GM21390 (cell line): ENCODE data around the gene HNRNPF.
"Not testable (repeated sequence)": the region's sequence is repeated elsewhere in the genome, so short reads cannot be mapped to it uniquely, and the experiment has no call there.

Experiments used
- ATAC-seq: cut with Tn5 transposase; IDR thresholded peaks from one replicate; pipeline ENCODE4 v1.9.1; 2021; ENCODE audit not compliant: unreplicated experiment

The HNRNPF gene

GRCh38 chr10:43352951-43353350, 56.0 kb downstream of the HNRNPF start:
- ATAC-seq, result no peak

DNA sequence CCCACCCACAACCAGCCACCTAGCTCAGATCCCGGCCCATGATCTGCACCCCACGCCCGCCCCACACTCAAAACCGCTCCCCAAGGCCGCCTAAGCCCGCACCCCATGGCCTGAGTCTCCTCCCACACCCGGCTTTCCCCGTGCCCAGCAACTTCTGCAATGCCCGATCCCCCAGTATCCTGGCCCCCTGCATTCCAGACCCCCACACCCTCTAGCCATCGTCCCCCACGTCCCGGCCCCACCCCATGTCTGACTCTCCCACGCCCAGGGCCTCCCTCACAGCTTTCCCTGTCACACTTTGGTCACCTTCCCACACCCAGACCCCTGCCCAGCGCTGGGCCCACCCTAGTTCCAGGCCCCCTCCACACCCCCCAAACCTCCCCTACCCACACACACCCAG, 57.7 kb downstream of the HNRNPF start:
- no peak for ATAC-seq

DNA sequence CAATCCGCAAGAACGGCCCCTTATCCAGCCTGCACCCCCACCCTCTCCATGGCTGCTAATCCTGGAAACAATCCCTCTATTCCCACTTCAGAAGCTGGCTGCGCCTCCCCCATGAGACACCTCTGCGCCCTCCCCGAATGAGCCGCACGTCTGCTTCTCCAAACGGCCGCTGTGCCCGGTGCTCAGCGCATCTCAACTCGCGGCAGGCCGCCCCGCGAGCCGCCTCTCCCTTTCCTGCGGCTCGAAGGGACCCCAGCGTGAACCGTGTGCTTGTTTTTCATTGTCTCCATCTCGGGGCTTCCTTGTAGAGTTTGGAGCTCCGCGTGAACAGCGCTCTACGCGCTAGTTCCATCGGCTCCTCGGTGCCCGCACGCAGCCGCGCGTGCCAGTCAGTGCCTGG, 58.3 kb downstream of the HNRNPF start:
- ATAC-seq, result no peak

DNA sequence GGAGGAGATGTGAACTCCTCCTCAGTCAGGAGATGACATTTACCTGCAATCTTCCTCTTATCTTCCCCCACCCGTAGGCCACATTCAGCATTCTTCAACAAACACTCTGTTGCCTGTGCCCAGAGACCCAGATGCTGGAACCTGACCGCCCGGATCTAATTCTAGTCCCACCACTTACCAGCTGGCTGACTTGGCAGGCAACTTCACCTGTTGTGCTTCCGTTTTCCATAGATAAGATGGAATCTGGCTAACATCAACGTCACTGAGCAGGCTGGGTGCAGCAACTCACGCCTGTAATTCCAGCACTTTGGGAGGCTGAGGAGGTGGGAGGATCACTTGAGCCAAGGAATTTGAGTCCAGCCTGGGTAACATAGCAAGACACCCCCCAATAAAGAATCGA, 58.8 kb downstream of the HNRNPF start:
- no peak for ATAC-seq

- peak; percentile 100 for ATAC-seq
These were observed 60.3 kb downstream of the HNRNPF start for GRCh38 chr10:43348511-43349312.

DNA sequence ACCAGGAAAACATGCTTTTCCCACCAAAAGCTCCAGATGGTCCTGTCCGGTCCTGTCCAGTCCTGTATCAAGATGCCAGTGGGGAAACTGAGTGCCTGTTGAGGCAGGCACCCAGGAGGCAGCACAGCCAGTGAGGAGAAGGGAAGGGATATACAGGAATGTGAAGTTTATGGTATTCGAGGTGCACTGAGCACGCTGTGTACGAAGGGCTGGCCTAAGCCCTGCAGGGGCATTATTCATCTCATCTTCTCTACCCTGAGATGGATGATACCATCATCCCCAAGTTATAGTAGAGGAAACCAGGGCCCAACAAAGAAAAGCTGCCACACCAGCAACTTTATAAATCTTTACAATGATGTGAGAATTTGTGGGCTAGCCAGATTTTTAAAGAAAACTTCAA, 61.0 kb downstream of the HNRNPF start:
- ATAC-seq, result no peak

- ATAC-seq, result no peak
These were observed 64.9 kb downstream of the HNRNPF start for GRCh38 chr10:43344051-43344450.

DNA sequence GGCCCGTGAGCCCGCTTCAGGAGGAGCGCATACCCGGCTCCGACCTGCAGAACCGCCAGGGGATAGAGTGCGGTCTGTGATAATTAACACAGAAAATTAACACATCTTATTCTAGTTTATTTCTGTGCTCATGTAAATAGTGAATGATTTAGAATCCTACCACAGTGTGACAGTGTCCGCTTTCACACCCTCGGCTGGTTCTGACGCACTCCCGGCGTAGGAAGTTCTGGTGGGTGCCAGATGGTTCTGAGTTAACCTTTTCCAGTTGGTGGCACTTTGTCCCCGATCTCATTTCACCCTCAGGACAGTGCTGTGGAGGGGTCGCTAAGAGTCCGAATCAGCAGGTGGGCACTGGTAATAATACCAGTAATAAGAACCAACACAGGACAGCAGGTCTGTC, 65.9 kb downstream of the HNRNPF start:
- no peak for ATAC-seq

DNA sequence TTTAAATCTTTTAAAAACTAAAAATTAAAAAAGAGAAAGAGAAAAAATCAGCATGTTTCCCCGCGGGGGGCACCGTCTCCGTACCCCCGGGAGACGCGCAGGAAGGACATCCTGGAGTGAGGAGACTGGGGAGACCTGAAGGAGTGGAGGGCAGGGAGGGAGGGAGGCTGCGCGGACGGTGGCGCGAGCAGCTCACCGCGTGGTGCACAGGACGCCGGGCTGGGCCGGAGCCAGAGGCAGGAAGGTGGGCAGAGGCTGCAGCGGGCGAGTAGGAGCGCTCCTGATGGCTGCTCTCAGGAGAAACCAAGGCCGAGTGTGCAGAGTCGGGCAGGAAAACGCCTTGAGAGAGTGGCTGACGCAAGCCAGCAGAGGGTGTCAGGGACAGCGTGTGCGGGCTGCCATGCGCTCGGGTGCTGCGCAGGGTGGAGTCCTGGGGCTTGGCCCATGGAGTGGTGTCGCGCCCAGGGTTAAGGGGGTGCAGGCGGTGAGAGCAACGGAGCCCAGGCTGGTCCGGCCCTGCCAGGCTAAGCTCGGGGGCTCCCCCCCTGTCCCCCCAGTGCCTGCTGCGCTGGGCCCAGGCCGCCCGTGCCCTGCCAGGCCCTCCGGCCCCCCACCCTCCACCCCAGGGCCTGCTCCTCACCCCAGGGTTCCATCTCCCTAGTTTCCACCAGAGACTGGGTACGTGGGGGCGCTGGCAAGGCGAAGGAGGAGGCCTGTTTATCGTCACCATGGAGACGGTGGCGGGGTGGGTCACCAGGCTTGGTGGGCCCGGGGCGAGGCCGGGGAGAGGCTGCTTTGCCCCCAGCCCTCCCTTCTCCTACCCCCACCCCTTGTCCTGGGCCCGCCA, 66.5 kb downstream of the HNRNPF start:
- no peak for ATAC-seq

GRCh38 chr10:43341450-43341849, 67.5 kb downstream of the HNRNPF start:
- no peak for ATAC-seq

GRCh38 chr10:43340619-43341018, 68.4 kb downstream of the HNRNPF start:
- ATAC-seq, result no peak

GRCh38 chr10:43340101-43340500, 68.9 kb downstream of the HNRNPF start:
- no peak for ATAC-seq

- ATAC-seq, result no peak
These were observed 69.8 kb downstream of the HNRNPF start for GRCh38 chr10:43339136-43339535.

- ATAC-seq, result no peak
These were observed 70.9 kb downstream of the HNRNPF start for GRCh38 chr10:43338117-43338516.

- not testable (repeated sequence) for ATAC-seq
These were observed 71.5 kb downstream of the HNRNPF start for GRCh38 chr10:43337536-43337935.

- ATAC-seq, result no peak
These were observed 72.2 kb downstream of the HNRNPF start for GRCh38 chr10:43336641-43337318.

DNA sequence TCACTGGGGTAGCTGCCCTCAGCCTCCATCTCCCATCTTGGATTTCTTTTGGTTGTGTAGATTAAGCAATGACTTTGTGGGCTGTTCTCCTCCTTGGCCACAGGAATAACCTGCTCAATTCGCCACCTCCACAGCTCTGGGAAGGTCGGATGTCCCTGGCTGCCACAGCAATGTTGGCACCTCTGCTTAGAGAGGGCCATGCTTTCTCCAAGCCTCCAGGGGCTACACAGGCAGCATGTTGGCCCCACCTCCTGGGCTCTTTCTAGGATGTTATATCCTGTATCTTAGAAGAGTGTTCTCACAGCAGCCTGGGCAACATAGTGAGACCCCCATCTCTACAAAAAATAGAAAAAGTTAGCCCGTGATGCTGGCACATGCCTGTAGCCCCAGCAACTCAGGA, 72.9 kb downstream of the HNRNPF start:
- ATAC-seq, result no peak
